ENCODE data around the gene NPM3.

NPM3 gene

DNA sequence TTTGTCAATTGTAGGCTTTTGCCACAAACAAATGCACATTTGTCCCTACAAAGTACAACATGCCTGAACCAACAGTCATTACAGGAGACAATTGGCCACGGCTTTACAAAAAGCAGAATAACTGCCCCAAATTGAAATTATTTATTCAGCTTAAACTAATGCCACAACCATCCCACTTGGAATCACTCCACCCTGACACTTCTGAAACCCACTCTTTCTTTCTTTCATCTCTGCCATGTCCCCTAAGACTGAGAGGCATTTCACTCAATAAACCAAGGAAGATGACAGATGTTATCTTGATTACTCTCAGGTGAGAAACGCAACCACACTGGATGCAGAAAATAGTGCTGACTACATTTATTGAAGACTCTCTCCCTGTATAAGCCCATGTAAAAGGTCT, 2.6 kb upstream of the NPM3 start:
- Histone ChIP-seq H3K27ac (no peak overlapping the region), H3K36me3 (ENCODE audit: insufficient read depth, low read length) (peaks cover 11% of the 10 kb centered on the region; the same call in 1 of the 2 replicates), H3K9ac (ENCODE audit: insufficient read length) (no peak overlapping the region), H3K4me3 (no peak overlapping the region), H3K9me3 (ENCODE audit: low read depth, low read length) (no peaks in the 10 kb centered on the region)
- no peak for TF ChIP-seq EZH2 (IDR thresholded peaks at IDR 0.05)
- TF ChIP-seq FOXP2 (optimal IDR thresholded peaks at IDR 0.05; ENCODE audit: control extremely low read depth, extremely low read length, insufficient read depth): no peak
- no peak for TF ChIP-seq POLR2AphosphoS5 (IDR thresholded peaks at IDR 0.05; ENCODE audit: borderline replicate concordance, low read depth, low read length)
- DNase-seq (ENCODE audit: low read depth, low spot score): no peak

DNA sequence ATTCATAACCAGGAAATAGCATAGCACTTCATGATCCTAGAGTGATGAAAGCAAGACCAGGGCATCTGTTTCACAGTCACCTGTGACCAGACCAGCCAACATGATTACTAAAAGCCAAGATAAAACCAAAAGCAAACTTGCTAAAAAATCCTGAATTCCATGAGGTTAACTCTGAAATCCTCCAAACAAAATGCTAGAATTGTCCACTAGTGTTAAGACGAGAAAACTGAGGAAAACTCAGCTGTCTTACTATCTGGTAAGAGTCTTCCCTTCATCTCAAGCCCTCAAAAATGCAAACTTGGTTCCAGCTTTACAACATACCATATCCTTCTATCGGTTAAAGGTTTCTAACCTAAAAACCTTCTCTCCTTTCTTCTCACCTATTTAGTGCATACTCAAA, 1.3 kb upstream of the NPM3 start:
- Histone ChIP-seq H3K27ac (no peak overlapping the region), H3K36me3 (ENCODE audit: insufficient read depth, low read length) (peaks cover 11% of the 10 kb centered on the region; the same call in 1 of the 2 replicates), H3K9me3 (ENCODE audit: low read depth, low read length) (no peaks in the 10 kb centered on the region), H3K4me3 (no peak overlapping the region), H3K9ac (ENCODE audit: insufficient read length) (no peak overlapping the region)
- no peak for DNase-seq (ENCODE audit: low read depth, low spot score)
- TF ChIP-seq POLR2AphosphoS5 (IDR thresholded peaks at IDR 0.05; ENCODE audit: borderline replicate concordance, low read depth, low read length) (no peak), EZH2 (IDR thresholded peaks at IDR 0.05) (no peak), FOXP2 (optimal IDR thresholded peaks at IDR 0.05; ENCODE audit: control extremely low read depth, extremely low read length, insufficient read depth) (no peak)

DNA sequence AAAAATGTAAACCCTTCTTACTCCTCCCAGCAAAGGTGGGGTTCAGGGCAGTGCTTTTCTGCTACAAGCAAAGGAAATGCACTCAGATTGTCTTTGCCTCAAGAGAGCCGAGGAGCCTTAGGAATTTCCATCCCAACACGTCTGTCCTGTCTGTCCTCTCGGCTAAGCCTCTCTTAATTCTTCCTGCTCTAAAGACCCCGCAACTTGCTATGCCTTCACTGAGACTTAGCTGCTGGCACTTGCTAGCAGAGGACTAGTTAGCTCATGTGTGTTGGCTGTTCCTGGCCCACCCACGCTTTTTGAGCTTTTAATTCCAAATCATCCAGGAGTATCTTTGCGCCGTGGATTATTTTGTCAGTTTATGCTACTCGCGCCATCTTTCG, 481 bp upstream of the NPM3 start:
- Histone ChIP-seq H3K27ac (peak overlapping the region; percentile 46; the same call in 1 of the 2 replicates), H3K9ac (ENCODE audit: insufficient read length) (peak overlapping the region; percentile 84), H3K36me3 (ENCODE audit: insufficient read depth, low read length) (peaks cover 11% of the 10 kb centered on the region; the same call in 1 of the 2 replicates), H3K4me3 (peak overlapping the region; percentile 82), H3K9me3 (ENCODE audit: low read depth, low read length) (no peaks in the 10 kb centered on the region)
- DNase-seq (ENCODE audit: low read depth, low spot score): no peak
- TF ChIP-seq POLR2AphosphoS5 (IDR thresholded peaks at IDR 0.05; ENCODE audit: borderline replicate concordance, low read depth, low read length) (no peak), EZH2 (IDR thresholded peaks at IDR 0.05) (no peak), FOXP2 (optimal IDR thresholded peaks at IDR 0.05; ENCODE audit: control extremely low read depth, extremely low read length, insufficient read depth) (no peak)

DNA sequence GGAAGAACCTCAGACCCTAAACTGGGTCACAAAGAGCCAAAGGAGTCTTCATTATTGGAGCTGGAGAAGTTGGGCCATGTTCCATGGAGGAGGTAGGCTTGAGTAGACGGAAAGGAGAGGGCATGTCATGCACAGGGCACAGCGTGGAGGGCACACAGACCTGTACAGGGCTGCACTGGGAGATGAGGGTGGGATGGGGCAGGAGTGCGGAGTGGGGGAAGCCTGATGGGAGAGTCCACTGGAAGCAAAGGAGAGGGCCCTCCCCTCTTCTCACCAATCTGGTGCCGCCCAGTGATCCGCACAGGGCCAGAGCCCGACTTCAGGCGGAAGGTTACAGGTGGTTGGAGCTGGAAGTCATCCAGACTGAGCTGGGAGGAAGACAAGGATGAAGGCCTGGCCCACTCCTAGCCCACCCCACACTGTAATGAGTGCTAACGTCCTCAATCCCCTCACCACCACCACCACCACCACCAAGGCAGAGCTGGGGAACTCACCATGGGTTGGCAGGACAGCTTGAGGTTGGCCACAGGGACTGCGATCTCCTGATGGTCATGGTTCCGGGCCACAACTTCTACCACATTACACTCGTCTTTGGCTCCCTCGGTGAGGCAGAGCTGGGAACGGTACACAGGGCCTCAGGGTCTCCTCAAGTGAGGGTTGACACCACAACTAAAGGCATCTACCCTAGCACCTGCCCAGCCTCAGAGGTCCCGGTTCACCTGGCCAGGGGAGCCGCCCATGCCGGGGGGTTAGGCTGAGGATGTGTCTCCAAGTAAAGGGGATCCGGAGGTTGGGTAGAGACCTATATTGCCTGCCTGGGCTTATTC, 1.0 kb downstream of the NPM3 start:
- no peak overlapping the region for H3K27ac ChIP-seq
- H3K4me3 ChIP-seq: peak overlapping the region; percentile 82
- H3K9me3 ChIP-seq (ENCODE audit: low read depth, low read length): no peaks in the 10 kb centered on the region
- peak overlapping the region; percentile 84 for H3K9ac ChIP-seq (ENCODE audit: insufficient read length)
- TF ChIP-seq POLR2AphosphoS5 (IDR thresholded peaks at IDR 0.05; ENCODE audit: borderline replicate concordance, low read depth, low read length): no peak
- no peak for TF ChIP-seq FOXP2 (optimal IDR thresholded peaks at IDR 0.05; ENCODE audit: control extremely low read depth, extremely low read length, insufficient read depth)
- TF ChIP-seq EZH2 (IDR thresholded peaks at IDR 0.05): no peak
- no peak for DNase-seq (ENCODE audit: low read depth, low spot score)
- H3K36me3 ChIP-seq (ENCODE audit: insufficient read depth, low read length): peaks cover 6% of the 10 kb centered on the region; the same call in 1 of the 2 replicates

DNA sequence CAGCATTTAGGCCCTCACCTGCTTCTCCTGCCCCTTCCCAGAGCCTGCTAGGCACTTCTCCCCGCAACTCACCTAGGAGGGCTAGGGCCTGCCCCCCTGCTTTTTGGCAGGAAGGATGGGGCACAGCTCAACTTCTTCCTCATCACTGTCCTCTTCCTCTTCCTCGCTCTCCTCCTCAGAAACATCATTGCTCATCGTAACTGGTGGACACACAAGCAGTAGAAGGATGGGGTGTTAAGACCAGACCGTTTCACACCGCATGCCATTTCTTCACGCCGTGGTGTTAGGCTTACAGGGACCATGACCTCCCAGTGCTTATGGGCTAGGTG, 1.6 kb downstream of the NPM3 start:
- H3K9me3 ChIP-seq (ENCODE audit: low read depth, low read length): no peaks in the 10 kb centered on the region
- H3K36me3 ChIP-seq (ENCODE audit: insufficient read depth, low read length): peaks cover 3% of the 10 kb centered on the region; the same call in 1 of the 2 replicates
- no peak overlapping the region for H3K27ac ChIP-seq
- H3K4me3 ChIP-seq: peak overlapping the region; percentile 82; the same call in 1 of the 2 replicates
- TF ChIP-seq FOXP2 (optimal IDR thresholded peaks at IDR 0.05; ENCODE audit: control extremely low read depth, extremely low read length, insufficient read depth): no peak
- no peak for TF ChIP-seq EZH2 (IDR thresholded peaks at IDR 0.05)
- no peak for TF ChIP-seq POLR2AphosphoS5 (IDR thresholded peaks at IDR 0.05; ENCODE audit: borderline replicate concordance, low read depth, low read length)
- DNase-seq (ENCODE audit: low read depth, low spot score): no peak
- H3K9ac ChIP-seq (ENCODE audit: insufficient read length): no peak overlapping the region

DNA sequence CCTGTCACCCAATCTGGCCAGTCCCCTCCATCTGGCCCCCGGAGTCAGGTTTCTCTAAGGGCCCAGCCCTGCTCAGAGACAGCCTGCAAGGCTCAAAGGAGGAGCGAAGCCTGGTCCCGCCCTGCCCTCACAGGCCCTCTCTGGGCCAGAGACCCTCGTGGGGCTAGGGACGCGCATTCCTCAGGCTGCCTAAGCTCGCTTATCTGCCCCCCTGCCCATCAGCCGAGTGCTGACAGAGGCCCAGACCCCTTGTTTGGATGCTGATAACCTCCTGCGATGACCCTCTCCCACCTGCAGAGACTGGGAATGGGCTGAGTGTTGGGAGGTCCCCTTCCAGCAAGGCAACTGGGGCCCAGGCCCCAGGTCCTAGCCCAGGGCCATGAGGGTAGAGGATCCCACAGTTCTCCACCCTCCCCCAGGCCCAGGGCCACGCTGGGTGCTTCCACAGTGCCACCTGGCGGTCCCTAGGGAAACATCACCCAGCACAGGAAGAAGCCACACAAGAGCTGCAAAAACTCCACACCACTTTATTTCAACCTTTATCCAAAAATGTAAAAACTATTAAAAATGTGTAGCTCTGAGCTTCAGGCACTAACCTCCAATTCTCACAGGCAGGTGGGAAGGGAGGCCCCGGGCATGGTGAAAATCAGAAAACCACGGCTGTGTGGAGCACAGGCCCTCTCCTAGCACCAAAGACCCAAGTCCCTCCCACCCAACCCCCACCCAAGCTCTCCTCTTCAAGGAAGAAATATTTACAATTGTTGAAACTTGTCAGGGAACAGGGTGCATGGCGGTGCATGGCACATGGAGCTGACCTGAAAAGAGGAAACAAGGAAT, 2.2 kb downstream of the NPM3 start:
- peak; percentile 5 for DNase-seq (ENCODE audit: low read depth, low spot score)
- Histone ChIP-seq H3K27ac (no peak overlapping the region), H3K9ac (ENCODE audit: insufficient read length) (no peak overlapping the region), H3K36me3 (ENCODE audit: insufficient read depth, low read length) (peaks cover 1% of the 10 kb centered on the region; the same call in 1 of the 2 replicates), H3K4me3 (no peak overlapping the region), H3K9me3 (ENCODE audit: low read depth, low read length) (no peaks in the 10 kb centered on the region)
- TF ChIP-seq FOXP2 (optimal IDR thresholded peaks at IDR 0.05; ENCODE audit: control extremely low read depth, extremely low read length, insufficient read depth): no peak
- no peak for TF ChIP-seq POLR2AphosphoS5 (IDR thresholded peaks at IDR 0.05; ENCODE audit: borderline replicate concordance, low read depth, low read length)
- TF ChIP-seq EZH2 (IDR thresholded peaks at IDR 0.05): no peak

DNA sequence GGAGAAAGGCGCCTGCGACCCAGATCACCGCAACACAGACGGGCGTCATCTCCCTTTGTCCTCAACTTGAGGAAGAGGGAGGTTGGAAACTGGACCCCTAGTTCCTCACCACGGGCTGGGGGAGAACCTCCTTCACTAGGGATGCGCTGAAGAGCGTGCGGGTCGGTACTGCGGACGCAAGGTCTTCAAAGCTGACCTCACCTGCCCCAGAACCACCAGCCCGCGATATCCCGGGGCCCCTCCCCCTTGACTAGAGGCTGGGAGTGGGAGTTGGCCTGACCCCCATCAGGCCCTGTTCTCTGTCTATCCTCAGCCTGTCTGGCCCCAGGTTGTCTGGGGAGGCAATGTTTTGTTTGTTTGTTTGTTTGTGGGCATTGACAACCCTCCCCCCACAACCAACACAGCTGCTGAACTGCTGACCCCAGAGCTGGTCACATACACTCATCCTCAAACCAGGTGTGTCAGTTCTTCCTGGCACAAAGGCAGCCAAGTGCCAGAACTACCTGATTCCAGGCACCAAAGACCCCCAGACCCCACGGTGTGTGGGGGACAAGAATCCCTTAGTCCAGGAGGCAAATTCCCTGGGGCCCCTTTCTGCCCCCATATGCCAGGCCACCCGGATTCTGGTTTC, 2.9 kb downstream of the NPM3 start:
- H3K9ac ChIP-seq (ENCODE audit: insufficient read length): no peak overlapping the region
- H3K4me3 ChIP-seq: no peak overlapping the region
- no peak overlapping the region for H3K27ac ChIP-seq
- TF ChIP-seq FOXP2 (optimal IDR thresholded peaks at IDR 0.05; ENCODE audit: control extremely low read depth, extremely low read length, insufficient read depth) (no peak), EZH2 (IDR thresholded peaks at IDR 0.05) (no peak), POLR2AphosphoS5 (IDR thresholded peaks at IDR 0.05; ENCODE audit: borderline replicate concordance, low read depth, low read length) (no peak)
- no peaks in the 10 kb centered on the region; the same call in 1 of the 2 replicates for H3K36me3 ChIP-seq (ENCODE audit: insufficient read depth, low read length)
- H3K9me3 ChIP-seq (ENCODE audit: low read depth, low read length): no peaks in the 10 kb centered on the region
- DNase-seq (ENCODE audit: low read depth, low spot score): no peak
